Thoracic aorta (tissue), 2 donors: ENCODE measurements around the gene SH3PXD2A. TPM values are rescaled to one million over a fixed set of nuclear protein-coding genes. Genes with fewer than 3 reads are reported as not detected.

Experiments
- ATAC-seq: fragments of 150-250 bp; one replicate; pipeline ENCODE4 v1.8.0; 2017; ENCODE audit warnings: low read depth; ENCODE audit not compliant: insufficient number of reproducible peaks, low FRiP score
- DNase-seq: peaks from one replicate; pipeline ENCODE4 v3.0.0-alpha.2; 2020; ENCODE audit warnings: low spot score
- H3K27ac ChIP-seq, 2 donors: fragments of 200-600 bp; sonication (generic); 1 replicate in 1 of 2; 2 replicates in 1 of 2; pipeline ENCODE4 v1.5.1; 2016; ENCODE audit warnings: mild to moderate bottlenecking in 2 of 2, moderate library complexity in 2 of 2
- H3K27me3 ChIP-seq: fragments of 200-600 bp; sonication (generic); replicated peaks from 2 replicates; pipeline ENCODE4 v1.6.0; 2016; ENCODE audit warnings: mild to moderate bottlenecking; ENCODE audit not compliant: insufficient read depth
- H3K36me3 ChIP-seq: fragments of 200-600 bp; sonication (generic); one replicate; pipeline ENCODE4 v1.5.1; 2016
- H3K4me1 ChIP-seq, 2 donors: fragments of 200-600 bp; sonication (generic); 1 replicate in 1 of 2; 2 replicates in 1 of 2; pipeline versions ENCODE4 v1.5.1 to v1.6.0; 2016; ENCODE audit warnings: low read depth in 2 of 2, mild to moderate bottlenecking in 1 of 2; ENCODE audit not compliant: control insufficient read depth in 1 of 2
- H3K4me3 ChIP-seq: fragments of 200-600 bp; sonication (generic); 2 replicates; pipeline ENCODE4 v1.5.1; 2016; ENCODE audit warnings: mild to moderate bottlenecking
- H3K9me3 ChIP-seq: fragments of 200-600 bp; sonication (generic); 2 replicates; pipeline ENCODE4 v1.5.1; 2016
- CTCF ChIP-seq: fragments of 200-600 bp; sonication (generic); IDR thresholded peaks from one replicate; pipeline ENCODE4 v1.5.1; 2019; ENCODE audit warnings: antibody characterized with exemption
- total RNA-seq, 2 donors: library from RNA; depleted of rRNA; stranded (reverse); fragments of >200 nt; gene quantifications; one replicate each; pipeline versions ENCODE4 v1.1.0 to v1.2.3, GENCODE V29; 2016

SH3PXD2A gene
- total RNA-seq, 2 donors from 2014 or later = 28.3 to 51.5 TPM

- Histone ChIP-seq H3K4me3 (no peak overlapping the region), H3K27ac (no peak overlapping the region), H3K4me1 (peaks cover 2 to 28% of the 10 kb centered on the region in 2 donors), H3K9me3 (no peaks in the 10 kb centered on the region), H3K36me3 (no peaks in the 10 kb centered on the region), H3K27me3 (no peaks in the 10 kb centered on the region)
- ATAC-seq = no peak
- no peak for DNase-seq
- TF ChIP-seq CTCF = no peak
Observed at GRCh38 chr10:103766751-103767505, 88.4 kb downstream of the SH3PXD2A start.

GRCh38 chr10:103765981-103766380 is 89.4 kb downstream of the SH3PXD2A start:
- no peak for ATAC-seq
- Histone ChIP-seq H3K36me3 (no peaks in the 10 kb centered on the region), H3K27ac (no peak overlapping the region), H3K4me3 (no peak overlapping the region), H3K27me3 (no peaks in the 10 kb centered on the region), H3K9me3 (no peaks in the 10 kb centered on the region), H3K4me1 (peaks cover 0 to 28% of the 10 kb centered on the region in 2 donors)
- TF ChIP-seq CTCF = no peak
- no peak for DNase-seq

GRCh38 chr10:103765168-103765567 is 90.2 kb downstream of the SH3PXD2A start:
- Histone ChIP-seq H3K9me3 (no peaks in the 10 kb centered on the region), H3K36me3 (no peaks in the 10 kb centered on the region), H3K4me1 (peaks cover 0 to 32% of the 10 kb centered on the region in 2 donors), H3K4me3 (no peak overlapping the region), H3K27me3 (no peaks in the 10 kb centered on the region), H3K27ac (no peak overlapping the region)
- DNase-seq = no peak
- no peak for ATAC-seq
- TF ChIP-seq CTCF = no peak

- Histone ChIP-seq H3K9me3 (no peaks in the 10 kb centered on the region), H3K27ac (no peak overlapping the region), H3K27me3 (no peaks in the 10 kb centered on the region), H3K4me1 (peaks cover 5 to 39% of the 10 kb centered on the region in 2 donors), H3K36me3 (no peaks in the 10 kb centered on the region), H3K4me3 (no peak overlapping the region)
- ATAC-seq (no peak), DNase-seq (no peak)
- TF ChIP-seq CTCF = no peak
Observed at GRCh38 chr10:103764296-103765088, 90.9 kb downstream of the SH3PXD2A start.
